ENCODE results near the gene ARID1B.
A peak's percentile ranks its signal among the peaks of the same experiment; 100 is the strongest.
"Not testable (repeated sequence)": the region's sequence is repeated elsewhere in the genome, so short reads cannot be mapped to it uniquely, and the experiment has no call there.

The ARID1B gene

GRCh38 chr6:156974830-156975261 lies 197.7 kb downstream of the ARID1B start:
- DNase-seq, result no peak

GRCh38 chr6:156975414-156975813 lies 198.2 kb downstream of the ARID1B start:
- no peak for DNase-seq

DNA sequence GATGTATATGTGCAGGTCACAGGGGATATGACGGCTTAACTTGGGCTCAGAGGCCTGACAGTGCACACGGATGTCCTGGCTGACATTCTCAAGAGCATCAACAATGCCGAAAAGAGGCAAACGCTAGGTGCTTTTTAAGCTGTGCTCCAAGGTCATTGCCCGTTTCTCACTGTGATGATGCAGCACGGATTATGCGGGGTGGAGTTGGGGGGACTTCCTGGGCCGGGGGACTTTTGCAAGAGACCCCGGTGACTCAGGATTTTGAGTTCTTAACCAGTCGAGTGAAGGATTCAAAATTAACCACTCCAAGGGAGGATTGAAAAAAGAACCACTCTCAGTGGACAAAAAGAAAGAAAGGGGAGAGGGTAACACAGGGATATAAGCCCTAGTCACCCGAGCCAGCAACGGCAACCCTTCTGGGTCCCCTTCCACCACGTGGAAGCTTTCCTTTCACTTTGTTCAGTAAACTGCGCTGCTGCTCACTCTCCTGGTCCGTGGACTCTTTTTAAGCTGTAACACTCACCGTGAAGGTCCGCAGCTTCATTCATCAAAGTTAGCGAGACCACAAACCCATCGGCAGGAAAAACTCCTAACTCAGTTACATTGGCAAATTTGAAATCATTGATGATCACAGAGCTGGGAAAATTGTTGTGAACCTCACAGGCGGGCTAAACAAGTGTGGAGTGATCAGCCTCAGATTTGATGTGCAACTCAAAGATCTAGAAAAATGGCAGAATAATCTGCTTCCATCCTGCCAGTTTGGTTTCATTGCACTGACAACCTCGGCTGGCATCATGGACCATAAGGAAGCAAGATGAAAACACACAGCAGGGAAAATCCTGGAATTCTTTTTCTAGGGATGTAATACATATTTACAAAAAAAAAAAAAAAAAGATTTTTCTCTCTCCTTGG lies 199.3 kb downstream of the ARID1B start:
- peak; percentile 18 for DNase-seq

DNA sequence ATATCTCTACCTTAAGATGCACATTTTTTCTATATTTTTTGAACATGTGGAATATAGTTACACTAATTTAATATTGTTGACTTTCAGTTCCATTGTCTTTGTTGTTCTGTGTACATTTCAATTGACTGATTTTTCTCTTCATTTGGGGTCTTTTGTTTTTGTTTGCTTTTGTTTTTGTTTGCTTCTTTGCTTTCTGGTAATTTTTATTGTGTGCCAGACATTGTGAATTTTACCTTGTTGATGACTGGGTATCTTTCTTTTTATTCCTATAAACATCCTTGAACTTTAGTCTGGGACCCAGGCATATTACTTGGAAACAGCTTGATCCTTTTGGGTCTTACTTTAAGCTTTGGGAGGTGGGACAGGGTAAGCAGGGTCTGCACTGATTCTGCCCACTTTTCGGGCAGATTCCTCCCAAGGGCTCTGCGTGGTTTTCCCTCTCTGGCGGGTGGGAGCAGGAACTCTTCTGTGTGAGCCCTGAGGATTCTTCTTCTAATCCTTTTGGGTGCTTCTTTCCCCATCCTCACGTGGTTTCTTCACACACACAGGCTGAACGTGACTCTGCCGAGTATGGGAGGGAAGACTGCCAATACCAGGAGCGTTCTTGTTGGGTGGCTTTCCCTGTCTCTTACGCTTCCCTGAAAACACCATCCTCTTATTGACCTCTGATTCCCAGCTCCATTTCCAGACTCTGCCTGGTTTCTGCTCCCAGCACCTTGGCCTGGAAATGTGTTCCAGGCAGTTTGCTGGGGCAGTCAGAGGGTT lies 200.5 kb downstream of the ARID1B start:
- peak; percentile 39 for DNase-seq

GRCh38 chr6:156978948-156979347 lies 201.8 kb downstream of the ARID1B start:
- DNase-seq, result no peak

DNA sequence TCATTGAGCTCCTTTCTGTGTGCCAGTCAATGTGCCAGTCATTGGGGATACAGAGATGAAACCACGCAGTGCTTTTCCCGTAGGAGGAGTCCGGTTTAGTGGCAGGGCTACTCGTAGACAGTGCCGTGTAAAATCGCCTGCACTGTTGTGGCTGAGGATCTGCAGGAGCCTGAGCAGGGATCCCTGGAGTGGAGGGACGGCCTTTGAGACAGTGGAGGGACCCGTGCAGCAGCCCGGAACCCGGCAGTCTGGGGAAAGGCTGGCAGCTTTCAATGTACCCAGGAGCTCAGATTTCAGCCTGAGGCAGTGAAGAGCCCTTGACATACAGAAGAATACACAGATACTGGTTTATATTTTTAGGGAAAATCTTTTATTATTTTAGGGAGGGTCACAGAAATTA lies 203.3 kb downstream of the ARID1B start:
- peak; percentile 78 for DNase-seq

GRCh38 chr6:156980948-156981347 lies 203.8 kb downstream of the ARID1B start:
- DNase-seq, result no peak

DNA sequence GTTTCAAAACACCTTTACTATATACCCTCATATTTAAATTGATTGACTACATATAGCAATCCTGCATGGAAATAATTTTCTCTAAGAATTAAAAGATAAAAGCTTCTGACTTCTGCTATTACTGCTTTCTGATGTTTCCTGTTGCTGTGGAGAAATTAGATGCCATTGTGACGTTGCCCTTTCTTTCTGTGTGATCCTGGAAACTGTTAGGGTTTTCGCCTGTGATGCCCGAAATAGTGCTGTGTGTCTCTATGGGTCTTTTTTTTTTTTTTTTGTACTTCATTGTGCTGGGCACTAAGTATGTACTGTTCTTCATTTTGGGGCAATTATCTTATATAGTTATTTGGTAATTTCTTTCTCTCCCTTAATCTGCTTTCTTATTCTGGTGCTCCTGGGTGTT lies 205.0 kb downstream of the ARID1B start:
- DNase-seq, result no peak

DNA sequence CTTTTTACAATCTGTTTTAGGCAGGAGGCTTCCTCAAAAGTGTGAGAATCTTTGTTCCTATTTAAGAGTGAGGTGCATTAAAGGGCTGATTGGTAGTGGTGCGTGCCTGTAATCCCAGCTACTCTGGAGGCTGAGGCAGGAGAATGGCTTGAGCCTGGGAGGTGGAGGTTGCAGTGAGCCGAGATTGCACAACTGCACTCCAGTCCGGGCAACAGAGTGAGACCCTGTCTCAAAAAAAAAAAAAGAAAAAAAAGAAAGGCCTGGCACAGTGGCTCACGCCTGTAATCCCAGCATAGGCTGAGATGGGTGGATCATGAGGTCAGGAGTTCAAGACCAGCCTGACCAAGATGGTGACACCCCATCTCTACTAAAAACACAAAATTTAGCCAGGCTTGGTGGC lies 205.7 kb downstream of the ARID1B start:
- DNase-seq, result not testable (repeated sequence)

- DNase-seq, result no peak
Measured at GRCh38 chr6:156984178-156984738, 207.1 kb downstream of the ARID1B start.

GRCh38 chr6:156985309-156985708 lies 208.1 kb downstream of the ARID1B start:
- no peak for DNase-seq

DNA sequence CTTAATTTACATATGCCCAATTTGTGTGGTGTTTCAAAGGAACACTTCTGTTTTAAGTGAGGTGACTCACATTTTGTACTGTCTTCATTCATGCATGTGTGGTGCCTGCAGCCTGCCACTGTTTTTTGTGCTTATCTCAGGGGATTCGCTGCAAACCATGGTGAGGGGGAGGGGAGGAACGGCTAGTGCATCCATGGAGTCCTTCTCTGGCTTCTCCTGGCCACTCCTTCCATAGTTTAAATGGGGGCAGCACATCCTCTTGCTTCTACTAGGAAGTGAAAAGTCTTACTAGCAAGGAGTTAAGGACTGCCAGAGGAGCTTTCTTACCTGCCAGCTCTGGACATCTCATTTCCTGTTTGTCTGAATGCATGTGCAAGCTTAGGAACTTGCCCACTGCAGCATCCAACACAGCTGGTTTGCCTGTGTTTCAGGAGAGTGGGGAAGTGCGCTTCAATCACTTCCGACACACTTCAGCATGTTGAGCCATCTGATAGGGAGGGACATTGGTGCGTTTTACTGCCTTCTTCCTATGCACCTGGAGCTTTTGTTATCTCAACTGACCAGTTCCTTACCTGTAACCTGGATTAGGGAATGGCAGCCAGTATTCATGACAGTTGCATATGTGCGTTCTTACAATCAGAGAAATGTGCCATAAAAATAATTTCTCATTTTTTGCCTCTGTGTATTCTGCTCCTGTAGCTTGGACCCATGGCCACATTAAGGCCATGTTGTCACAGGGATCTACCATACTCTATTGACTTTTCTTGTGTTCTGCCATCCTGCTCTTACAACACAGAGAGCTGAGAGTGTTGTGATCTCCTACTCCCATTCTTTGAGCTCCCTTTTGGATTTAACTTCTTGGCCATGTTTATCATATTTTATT lies 211.3 kb downstream of the ARID1B start:
- DNase-seq, result no peak

GRCh38 chr6:156989159-156989806 lies 212.1 kb downstream of the ARID1B start:
- no peak for DNase-seq

- no peak for DNase-seq
Measured at GRCh38 chr6:156992020-156992804, 215.0 kb downstream of the ARID1B start.

GRCh38 chr6:156993713-156994112 lies 216.5 kb downstream of the ARID1B start:
- no peak for DNase-seq

DNA sequence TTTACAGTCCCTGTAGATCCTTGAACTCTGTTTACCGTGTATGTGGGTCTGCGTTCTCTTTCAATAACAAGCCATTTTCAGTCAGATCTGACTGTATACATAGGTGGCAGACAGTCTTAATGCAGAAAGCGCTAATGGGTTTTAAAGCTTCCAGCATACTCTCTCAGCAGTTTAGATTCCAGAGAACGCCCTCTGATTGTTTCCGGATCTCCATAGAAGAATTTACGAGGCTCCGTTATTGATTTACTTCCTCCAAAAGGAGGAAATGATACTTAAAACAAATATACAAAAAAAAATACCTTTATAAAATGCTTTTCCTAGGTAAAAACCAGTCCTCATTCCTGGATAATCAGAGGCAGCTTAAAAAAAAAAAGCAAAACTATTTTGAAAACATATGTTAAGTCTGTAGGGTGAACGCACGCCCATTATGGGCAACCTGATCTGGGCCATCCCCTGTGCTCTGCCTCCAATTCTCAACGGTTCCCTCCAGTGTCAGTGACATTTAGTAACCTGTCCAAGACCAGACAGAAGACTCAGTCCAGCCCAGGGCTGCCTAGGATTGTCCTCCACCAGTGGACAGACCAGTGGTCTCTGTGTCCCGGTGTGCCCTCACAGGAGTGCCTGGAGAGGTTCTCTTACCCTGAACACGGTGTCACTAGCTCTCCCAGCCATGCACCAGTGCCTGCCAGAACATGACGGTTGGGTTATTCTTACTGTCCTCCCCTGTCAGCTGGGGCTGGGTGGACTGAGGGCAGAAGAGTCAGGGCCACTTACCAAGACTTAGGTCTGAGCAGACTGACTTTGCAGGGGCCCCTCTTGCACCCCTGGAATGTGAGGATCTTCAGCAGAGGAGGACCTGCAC lies 217.3 kb downstream of the ARID1B start:
- DNase-seq, result no peak

DNA sequence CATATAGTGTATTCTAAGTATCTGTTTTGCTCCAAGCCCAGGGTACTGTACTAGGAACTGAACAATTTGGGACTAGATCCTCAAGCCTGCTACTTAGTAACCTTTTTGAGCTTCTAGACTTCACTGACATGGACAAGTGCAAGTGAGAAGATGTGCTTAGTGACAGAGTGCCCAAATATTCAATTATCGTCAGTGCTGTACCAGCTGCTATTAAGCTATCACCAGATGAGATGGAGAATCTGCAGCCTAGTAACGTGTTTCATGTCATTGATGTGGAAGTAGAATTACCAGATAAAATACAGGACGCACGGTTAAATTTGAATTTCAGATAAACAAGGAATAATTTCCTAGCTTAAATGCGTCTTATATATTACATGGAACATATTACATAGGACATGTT lies 218.3 kb downstream of the ARID1B start:
- no peak for DNase-seq

- no peak for DNase-seq
Measured at GRCh38 chr6:156996265-156996664, 219.1 kb downstream of the ARID1B start.

- DNase-seq, result no peak
Measured at GRCh38 chr6:156998794-156999330, 221.7 kb downstream of the ARID1B start.

DNA sequence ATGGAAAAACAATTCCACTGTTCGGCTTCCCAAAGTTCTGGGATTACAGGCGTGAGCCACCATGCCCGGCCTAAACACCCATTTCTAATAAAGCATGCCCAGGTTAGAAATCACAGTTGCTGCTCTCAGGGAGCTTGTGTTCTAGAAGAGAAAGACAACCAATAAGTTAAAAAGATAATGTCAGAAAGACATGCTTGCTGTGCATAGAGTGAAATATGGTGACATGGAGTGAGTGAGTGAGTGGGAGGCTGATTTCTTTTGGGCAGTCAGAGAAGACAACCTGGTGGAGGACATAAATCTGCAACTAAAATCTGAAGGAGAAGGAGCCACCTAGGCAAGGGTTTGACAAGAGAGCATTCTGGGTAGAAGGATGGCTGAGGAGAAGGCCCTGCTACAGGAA lies 222.6 kb downstream of the ARID1B start:
- DNase-seq, result no peak
